Liver (tissue), 9 donors: ENCODE measurements around the gene SLC29A3. TPM values are rescaled to one million over a fixed set of nuclear protein-coding genes. Genes with fewer than 3 reads are reported as not detected.

Experiments
- DNase-seq: peaks from one replicate; pipeline ENCODE4 v3.0.0-alpha.2; 2017; ENCODE audit warnings: low spot score
- H3K27ac ChIP-seq, 2 donors: one replicate each; pipeline ENCODE4 v1.7.0; 2013; ENCODE audit warnings: inconsistent platforms in 2 of 2, low read length in 2 of 2, control low read depth in 1 of 2, low read depth in 1 of 2, mild to moderate bottlenecking in 1 of 2
- H3K27me3 ChIP-seq, 4 donors: one replicate each; pipeline versions ENCODE4 v1.6.1 to v1.7.0; 2013; ENCODE audit warnings: low read length in 3 of 4, inconsistent platforms in 1 of 4, mild to moderate bottlenecking in 1 of 4, moderate library complexity in 1 of 4; ENCODE audit not compliant: control insufficient read depth in 4 of 4, insufficient read depth in 4 of 4
- H3K36me3 ChIP-seq, 4 donors: one replicate each; pipeline versions ENCODE4 v1.6.1 to v1.7.0; 2013; ENCODE audit warnings: low read length in 3 of 4, mild to moderate bottlenecking in 3 of 4, low read depth in 1 of 4, moderate library complexity in 1 of 4; ENCODE audit not compliant: control insufficient read depth in 4 of 4, insufficient read depth in 3 of 4
- H3K4me1 ChIP-seq, 4 donors: one replicate each; pipeline versions ENCODE4 v1.6.1 to v1.7.0; 2013; ENCODE audit warnings: low read length in 3 of 4, mild to moderate bottlenecking in 3 of 4, moderate library complexity in 1 of 4; ENCODE audit not compliant: control insufficient read depth in 4 of 4, insufficient read depth in 4 of 4
- H3K4me3 ChIP-seq, 3 donors: one replicate each; pipeline versions ENCODE4 v1.6.1 to v1.7.0; 2013; ENCODE audit warnings: low read length in 3 of 3, control low read depth in 1 of 3, low read depth in 1 of 3, mild to moderate bottlenecking in 1 of 3
- H3K9ac ChIP-seq, 2 donors: one replicate each; pipeline ENCODE4 v1.7.0; 2013; ENCODE audit warnings: low read length in 2 of 2, mild to moderate bottlenecking in 2 of 2, moderate library complexity in 2 of 2, control low read depth in 1 of 2, low read depth in 1 of 2
- H3K9me3 ChIP-seq, 4 donors: one replicate each; pipeline versions ENCODE4 v1.6.1 to v1.7.0; 2013; ENCODE audit warnings: low read length in 3 of 4; ENCODE audit not compliant: control insufficient read depth in 4 of 4
- ATF3 ChIP-seq: IDR thresholded peaks from 2 replicates; pipeline ENCODE4 v1.6.1; 2016; ENCODE audit warnings: antibody characterized with exemption
- CTCF ChIP-seq: fragments of 150-350 bp; IDR thresholded peaks from 2 replicates; pipeline ENCODE4 v1.5.1; 2017; ENCODE audit warnings: improper control_type of control experiment, low read depth, low read length; ENCODE audit not compliant: missing input control
- FOXA1 ChIP-seq: IDR thresholded peaks from 2 replicates; pipeline ENCODE4 v1.6.1; 2016; ENCODE audit warnings: antibody characterized with exemption
- FOXA2 ChIP-seq: IDR thresholded peaks from 2 replicates; pipeline ENCODE4 v1.6.1; 2016; ENCODE audit warnings: antibody characterized with exemption
- GABPA ChIP-seq, 2 donors: IDR thresholded peaks in 1 of 2; conservative IDR thresholded peaks in 1 of 2; 2 replicates each; pipeline ENCODE4 v1.6.1; 2016; ENCODE audit warnings: antibody characterized with exemption in 2 of 2, mild to moderate bottlenecking in 1 of 2, moderate library complexity in 1 of 2
- HNF4A ChIP-seq, 2 donors: conservative IDR thresholded peaks; 2 replicates each; pipeline ENCODE4 v1.6.1; 2016; ENCODE audit warnings: antibody characterized with exemption in 2 of 2, mild to moderate bottlenecking in 2 of 2
- HNF4G ChIP-seq: IDR thresholded peaks from 2 replicates; pipeline ENCODE4 v1.6.1; 2016; ENCODE audit warnings: antibody characterized with exemption
- JUND ChIP-seq, 2 donors: IDR thresholded peaks; 2 replicates each; pipeline ENCODE4 v1.6.1; 2016; ENCODE audit warnings: antibody characterized with exemption in 2 of 2
- MAX ChIP-seq: IDR thresholded peaks from 2 replicates; pipeline ENCODE4 v1.6.1; 2016; ENCODE audit warnings: antibody characterized with exemption
- NR2F2 ChIP-seq: IDR thresholded peaks from 2 replicates; pipeline ENCODE4 v1.6.1; 2016; ENCODE audit warnings: antibody characterized with exemption
- RAD21 ChIP-seq, 2 donors: IDR thresholded peaks; 2 replicates each; pipeline ENCODE4 v1.6.1; 2016; ENCODE audit warnings: antibody characterized with exemption in 2 of 2, mild to moderate bottlenecking in 2 of 2
- REST ChIP-seq: IDR thresholded peaks from 2 replicates; pipeline ENCODE4 v1.6.1; 2016; ENCODE audit warnings: antibody characterized with exemption, mild to moderate bottlenecking
- RXRA ChIP-seq, 2 donors: IDR thresholded peaks; 2 replicates each; pipeline ENCODE4 v1.6.1; 2017 to 2018; ENCODE audit warnings: antibody characterized with exemption in 2 of 2, mild to moderate bottlenecking in 1 of 2
- SP1 ChIP-seq: IDR thresholded peaks from 2 replicates; pipeline ENCODE4 v1.6.1; 2018; ENCODE audit warnings: antibody characterized with exemption, mild to moderate bottlenecking
- TAF1 ChIP-seq: conservative IDR thresholded peaks from 2 replicates; pipeline ENCODE4 v1.6.1; 2016; ENCODE audit warnings: antibody characterized with exemption, mild to moderate bottlenecking
- YY1 ChIP-seq: IDR thresholded peaks from 2 replicates; pipeline ENCODE4 v1.6.1; 2016; ENCODE audit warnings: antibody characterized with exemption, mild to moderate bottlenecking
- WGBS: extraction: QIAGEN DNeasy Blood & Tissue Kit; methylation state at CpG from one replicate; pipeline ENCODE4 v1.1.7; 2013; 5-methylcytosine and 5-hydroxymethylcytosine counted together
- polyA plus RNA-seq, 2 donors: library from polyadenylated mRNA; stranded (reverse) in 1 of 2; unstranded in 1 of 2; fragments of 200-250 nt in 1 of 2; fragments of >200 nt in 1 of 2; fragmentation: Nextera tagmentation in 1 of 2; extraction: Ambion mirVana in 1 of 2; gene quantifications; one replicate each; pipeline versions ENCODE4 v1.2.1 to v1.2.3, GENCODE V29; 2013 to 2015
- total RNA-seq, 2 donors: library from RNA; depleted of rRNA; stranded (reverse); fragments of >200 nt; gene quantifications; one replicate each; pipeline ENCODE4 v1.2.3, GENCODE V29; 2014
- donor health status: healthy.
- donor health status: healthy.
- donor health status: healthy.
- donor health status: healthy.
- donor health status: healthy.

SLC29A3 gene
- total and polyA plus RNA-seq, 4 donors, result 3.1 to 11.9 (median 5.3) TPM

GRCh38 chr10:71307469-71308085, 11.5 kb upstream of the SLC29A3 start:
- H3K27me3 ChIP-seq, result no peaks in the 10 kb centered on the region
- DNase-seq, result peak; percentile 49
- H3K27ac ChIP-seq, result peak overlapping the region in 1 of 2 donors; percentile 17
- H3K4me3 ChIP-seq, result no peak overlapping the region
- H3K9me3 ChIP-seq, result no peaks in the 10 kb centered on the region
- no peak overlapping the region for H3K9ac ChIP-seq
- TF ChIP-seq ATF3 (no peak), SP1 (peak; percentile 28), FOXA2 (peak; percentile 25), CTCF (no peak), TAF1 (no peak), RXRA (IDR thresholded peaks at IDR 0.05) (peak in 1 of 2 donors; percentile 77), RAD21 (IDR thresholded peaks at IDR 0.05) (no peak), JUND (IDR thresholded peaks at IDR 0.05) (no peak), MAX (peak; percentile 57), YY1 (no peak), GABPA (IDR thresholded peaks at IDR 0.05 in 1 of 2, conservative IDR thresholded peaks at IDR 0.05 in 1 of 2) (no peak), REST (peak; percentile 25), HNF4A (conservative IDR thresholded peaks at IDR 0.05) (peak; percentile 79 to 91), HNF4G (no peak)
- H3K4me1 ChIP-seq, result peaks cover 9 to 25% (median 18%) of the 10 kb centered on the region in 4 donors
- no peaks in the 10 kb centered on the region for H3K36me3 ChIP-seq
- WGBS, result 29% methylated on average over 8 of the region's 8 CpGs

- no peaks in the 10 kb centered on the region for H3K27me3 ChIP-seq
- no peak for DNase-seq
- H3K4me1 ChIP-seq, result peaks cover 9 to 25% (median 18%) of the 10 kb centered on the region in 4 donors
- H3K27ac ChIP-seq, result no peak overlapping the region
- no peaks in the 10 kb centered on the region for H3K36me3 ChIP-seq
- H3K4me3 ChIP-seq, result no peak overlapping the region
- 67% methylated on average over 2 of the region's 2 CpGs for WGBS
- TF ChIP-seq TAF1, result no peak
- TF ChIP-seq HNF4A (conservative IDR thresholded peaks at IDR 0.05), result no peak
- TF ChIP-seq JUND (IDR thresholded peaks at IDR 0.05), result no peak
- no peak for TF ChIP-seq NR2F2
- TF ChIP-seq FOXA1, result no peak
- no peak for TF ChIP-seq FOXA2
- no peak for TF ChIP-seq YY1
- no peak for TF ChIP-seq RXRA (IDR thresholded peaks at IDR 0.05)
- no peaks in the 10 kb centered on the region for H3K9me3 ChIP-seq
- H3K9ac ChIP-seq, result no peak overlapping the region
Measured at GRCh38 chr10:71308244-71308643, 10.8 kb upstream of the SLC29A3 start.
